Measurements from ENCODE around the gene LRP1B. TPM values are rescaled to one million over a fixed set of nuclear protein-coding genes. Genes with fewer than 3 reads are reported as not detected.
A peak's percentile ranks its signal among the peaks of the same experiment; 100 is the strongest.

The LRP1B gene
- total RNA-seq, 2 donors from 2014 or later, result 0.79 to 1.8 TPM

- Histone ChIP-seq H3K27ac (ENCODE audit: low read depth, low read length) (no peak overlapping the region), H3K27me3 (ENCODE audit: control insufficient read depth, insufficient read depth, low read length, poor library complexity, severe bottlenecking) (no peaks in the 10 kb centered on the region), H3K4me1 (ENCODE audit: control insufficient read depth, insufficient read depth, low read length) (peaks cover 3% of the 10 kb centered on the region), H3K4me3 (ENCODE audit: low read length) (no peak overlapping the region), H3K9ac (ENCODE audit: extremely low read depth, low read length, poor library complexity, severe bottlenecking) (no peak overlapping the region), H3K36me3 (ENCODE audit: control insufficient read depth, insufficient read depth, low read length) (no peaks in the 10 kb centered on the region), H3K9me3 (ENCODE audit: control insufficient read depth, low read length) (no peaks in the 10 kb centered on the region)
- Mint-ChIP-seq H3K36me3 (ENCODE audit: low read depth) (no peaks in the 10 kb centered on the region), H3K27me3 (ENCODE audit: insufficient read depth) (no peaks in the 10 kb centered on the region), H3K9me3 (peaks cover 5% of the 10 kb centered on the region), H3K27ac (no peak overlapping the region), H3K4me3 (no peak overlapping the region), H3K4me1 (peaks cover 12% of the 10 kb centered on the region)
- DNase-seq, result no peak
- TF ChIP-seq CTCF (conservative IDR thresholded peaks at IDR 0.05), result no peak
- WGBS, 2 experiments (ENCODE audit: insufficient coverage in 1 of 2, insufficient read length in 1 of 2), result 67 to 92% methylated on average over 1 of the region's 1 CpG
These were observed 90.3 kb downstream of the LRP1B start for GRCh38 chr2:142040556-142040955.

GRCh38 chr2:142038826-142039225 lies 92.0 kb downstream of the LRP1B start:
- Mint-ChIP-seq H3K27ac (no peak overlapping the region), H3K9me3 (peaks cover 6% of the 10 kb centered on the region), H3K27me3 (ENCODE audit: insufficient read depth) (no peaks in the 10 kb centered on the region), H3K36me3 (ENCODE audit: low read depth) (no peaks in the 10 kb centered on the region), H3K4me1 (peaks cover 9% of the 10 kb centered on the region), H3K4me3 (no peak overlapping the region)
- WGBS, 2 experiments (ENCODE audit: insufficient coverage in 1 of 2, insufficient read length in 1 of 2), result 100% methylated on average over 1 of the region's 1 CpG; no CpG with 5 or more reads in 1 of the 2 experiments
- no peak for TF ChIP-seq CTCF (conservative IDR thresholded peaks at IDR 0.05)
- no peak for DNase-seq
- Histone ChIP-seq H3K27ac (ENCODE audit: low read depth, low read length) (no peak overlapping the region), H3K4me3 (ENCODE audit: low read length) (no peak overlapping the region), H3K9ac (ENCODE audit: extremely low read depth, low read length, poor library complexity, severe bottlenecking) (no peak overlapping the region), H3K27me3 (ENCODE audit: control insufficient read depth, insufficient read depth, low read length, poor library complexity, severe bottlenecking) (no peaks in the 10 kb centered on the region), H3K4me1 (ENCODE audit: control insufficient read depth, insufficient read depth, low read length) (peaks cover 3% of the 10 kb centered on the region), H3K36me3 (ENCODE audit: control insufficient read depth, insufficient read depth, low read length) (no peaks in the 10 kb centered on the region), H3K9me3 (ENCODE audit: control insufficient read depth, low read length) (no peaks in the 10 kb centered on the region)

GRCh38 chr2:142037744-142038143 lies 93.1 kb downstream of the LRP1B start:
- no peak overlapping the region for H3K4me3 Mint-ChIP-seq
- peak; percentile 52 for DNase-seq
- Histone ChIP-seq H3K27ac (ENCODE audit: low read depth, low read length) (no peak overlapping the region), H3K36me3 (ENCODE audit: control insufficient read depth, insufficient read depth, low read length) (no peaks in the 10 kb centered on the region), H3K4me3 (ENCODE audit: low read length) (no peak overlapping the region), H3K27me3 (ENCODE audit: control insufficient read depth, insufficient read depth, low read length, poor library complexity, severe bottlenecking) (no peaks in the 10 kb centered on the region), H3K4me1 (ENCODE audit: control insufficient read depth, insufficient read depth, low read length) (peaks cover 3% of the 10 kb centered on the region), H3K9ac (ENCODE audit: extremely low read depth, low read length, poor library complexity, severe bottlenecking) (no peak overlapping the region), H3K9me3 (ENCODE audit: control insufficient read depth, low read length) (no peaks in the 10 kb centered on the region)
- no peaks in the 10 kb centered on the region for H3K27me3 Mint-ChIP-seq (ENCODE audit: insufficient read depth)
- no peaks in the 10 kb centered on the region for H3K36me3 Mint-ChIP-seq (ENCODE audit: low read depth)
- no peak overlapping the region for H3K27ac Mint-ChIP-seq
- peaks cover 6% of the 10 kb centered on the region for H3K9me3 Mint-ChIP-seq
- peak; percentile 55 for TF ChIP-seq CTCF (conservative IDR thresholded peaks at IDR 0.05)
- H3K4me1 Mint-ChIP-seq, result peaks cover 9% of the 10 kb centered on the region
- 44% methylated on average over 2 of the region's 3 CpGs; no CpG with 5 or more reads in 1 of the 2 experiments for WGBS, 2 experiments (ENCODE audit: insufficient coverage in 1 of 2, insufficient read length in 1 of 2)
